Loucy (cell line): ENCODE results near the gene OXER1.

ENCODE experiments used
- EZH2phosphoT487 ChIP-seq: fragments of 200-600 bp; IDR thresholded peaks from 2 replicates; pipeline ENCODE4 v1.6.1; 2018; ENCODE audit warnings: antibody characterized with exemption, mild to moderate bottlenecking, moderate library complexity, borderline replicate concordance
- TF ChIP-seq, protein P1 (sequence below): fragments of 200-600 bp; sonication (generic); conservative IDR thresholded peaks from 2 replicates; pipeline ENCODE4 v1.5.1; 2014; ENCODE audit warnings: mild to moderate bottlenecking, antibody characterized with exemption, low read length

GRCh38 chr2:42761554-42761953, 2.4 kb downstream of the OXER1 start:
- TF ChIP-seq EZH2phosphoT487, result no peak
- TF ChIP-seq, protein P1, sequence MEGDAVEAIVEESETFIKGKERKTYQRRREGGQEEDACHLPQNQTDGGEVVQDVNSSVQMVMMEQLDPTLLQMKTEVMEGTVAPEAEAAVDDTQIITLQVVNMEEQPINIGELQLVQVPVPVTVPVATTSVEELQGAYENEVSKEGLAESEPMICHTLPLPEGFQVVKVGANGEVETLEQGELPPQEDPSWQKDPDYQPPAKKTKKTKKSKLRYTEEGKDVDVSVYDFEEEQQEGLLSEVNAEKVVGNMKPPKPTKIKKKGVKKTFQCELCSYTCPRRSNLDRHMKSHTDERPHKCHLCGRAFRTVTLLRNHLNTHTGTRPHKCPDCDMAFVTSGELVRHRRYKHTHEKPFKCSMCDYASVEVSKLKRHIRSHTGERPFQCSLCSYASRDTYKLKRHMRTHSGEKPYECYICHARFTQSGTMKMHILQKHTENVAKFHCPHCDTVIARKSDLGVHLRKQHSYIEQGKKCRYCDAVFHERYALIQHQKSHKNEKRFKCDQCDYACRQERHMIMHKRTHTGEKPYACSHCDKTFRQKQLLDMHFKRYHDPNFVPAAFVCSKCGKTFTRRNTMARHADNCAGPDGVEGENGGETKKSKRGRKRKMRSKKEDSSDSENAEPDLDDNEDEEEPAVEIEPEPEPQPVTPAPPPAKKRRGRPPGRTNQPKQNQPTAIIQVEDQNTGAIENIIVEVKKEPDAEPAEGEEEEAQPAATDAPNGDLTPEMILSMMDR, result no peak
